ENCODE results near the gene UTS2R.

The UTS2R gene

GRCh38 chr17:82371333-82372248, at the start of gene UTS2R:
Gene UTS2R (plus strand): TSS chr17:82371765. CDS start chr17:82374325, 2,560 bp downstream.
- no peak for DNase-seq (ENCODE audit: low read depth)

GRCh38 chr17:82321947-82322466, 49.6 kb upstream of the UTS2R start:
- no peak for DNase-seq (ENCODE audit: low read depth)

- no peak for DNase-seq (ENCODE audit: low read depth)
These were observed 48.8 kb upstream of the UTS2R start for GRCh38 chr17:82322526-82323453.

GRCh38 chr17:82323514-82324234, 47.9 kb upstream of the UTS2R start:
- DNase-seq (ENCODE audit: low read depth), result no peak

- no peak for DNase-seq (ENCODE audit: low read depth)
These were observed 46.8 kb upstream of the UTS2R start for GRCh38 chr17:82324566-82325285.

- DNase-seq (ENCODE audit: low read depth), result no peak
These were observed 46.0 kb upstream of the UTS2R start for GRCh38 chr17:82325286-82326180.

- no peak for DNase-seq (ENCODE audit: low read depth)
These were observed 44.3 kb upstream of the UTS2R start for GRCh38 chr17:82327289-82327688.

GRCh38 chr17:82327757-82328140, 43.8 kb upstream of the UTS2R start:
- DNase-seq (ENCODE audit: low read depth), result no peak

- no peak for DNase-seq (ENCODE audit: low read depth)
These were observed 43.2 kb upstream of the UTS2R start for GRCh38 chr17:82328141-82328993.

GRCh38 chr17:82328994-82329507, 42.5 kb upstream of the UTS2R start:
- DNase-seq (ENCODE audit: low read depth), result no peak

- no peak for DNase-seq (ENCODE audit: low read depth)
These were observed 41.8 kb upstream of the UTS2R start for GRCh38 chr17:82329683-82330321.

GRCh38 chr17:82330322-82331239, 41.0 kb upstream of the UTS2R start:
- no peak for DNase-seq (ENCODE audit: low read depth)

- DNase-seq (ENCODE audit: low read depth), result no peak
These were observed 40.1 kb upstream of the UTS2R start for GRCh38 chr17:82331345-82331939.

- no peak for DNase-seq (ENCODE audit: low read depth)
These were observed 38.8 kb upstream of the UTS2R start for GRCh38 chr17:82332669-82333278.

GRCh38 chr17:82333279-82334171, 38.0 kb upstream of the UTS2R start, which contains the start of gene SECTM1:
Gene SECTM1 (minus strand): TSS chr17:82333766. CDS start chr17:82327240, 6,526 bp downstream.
- DNase-seq (ENCODE audit: low read depth), result no peak

Data from non-pigmented ciliary epithelial cell (primary cell).